ENCODE data around the gene PLEKHO2.

- no peak for TF ChIP-seq CTCF (conservative IDR thresholded peaks at IDR 0.05; ENCODE audit: low read length)
- TF ChIP-seq EZH2phosphoT487 (IDR thresholded peaks at IDR 0.05; ENCODE audit: borderline replicate concordance, low read depth, low read length) = no peak
These were observed 3.5 kb downstream of the PLEKHO2 start for GRCh38 chr15:64845183-64845611.
